GM12801 (cell line): ENCODE measurements around the gene KRT77.

Source experiments
- TF ChIP-seq, protein P1 (sequence below): IDR thresholded peaks from one replicate; pipeline ENCODE4 v1.5.1; 2011; ENCODE audit warnings: control low read depth; ENCODE audit not compliant: insufficient read length; ENCODE audit errors: extremely low read depth

KRT77 gene

DNA sequence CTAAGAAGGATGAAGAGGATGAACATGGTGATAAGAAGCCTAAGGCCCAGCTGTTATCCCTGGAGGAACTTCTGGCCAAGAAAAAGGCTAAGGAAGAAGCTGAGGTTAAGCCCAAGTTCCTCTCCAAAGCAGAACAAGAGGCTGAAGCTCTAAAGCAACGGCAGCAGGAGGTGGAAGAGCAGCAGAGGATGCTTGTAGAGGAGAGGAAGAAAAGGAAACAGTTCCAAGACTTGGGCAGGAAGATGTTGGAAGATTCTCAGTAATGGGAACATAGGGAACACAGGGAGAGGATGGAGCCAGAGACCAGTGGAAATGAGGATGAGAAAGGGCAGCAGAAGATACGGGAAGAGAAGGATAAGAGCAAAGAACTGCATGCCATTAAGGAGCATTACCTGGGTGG lies 27.5 kb upstream of the KRT77 start:
- TF ChIP-seq, protein P1, sequence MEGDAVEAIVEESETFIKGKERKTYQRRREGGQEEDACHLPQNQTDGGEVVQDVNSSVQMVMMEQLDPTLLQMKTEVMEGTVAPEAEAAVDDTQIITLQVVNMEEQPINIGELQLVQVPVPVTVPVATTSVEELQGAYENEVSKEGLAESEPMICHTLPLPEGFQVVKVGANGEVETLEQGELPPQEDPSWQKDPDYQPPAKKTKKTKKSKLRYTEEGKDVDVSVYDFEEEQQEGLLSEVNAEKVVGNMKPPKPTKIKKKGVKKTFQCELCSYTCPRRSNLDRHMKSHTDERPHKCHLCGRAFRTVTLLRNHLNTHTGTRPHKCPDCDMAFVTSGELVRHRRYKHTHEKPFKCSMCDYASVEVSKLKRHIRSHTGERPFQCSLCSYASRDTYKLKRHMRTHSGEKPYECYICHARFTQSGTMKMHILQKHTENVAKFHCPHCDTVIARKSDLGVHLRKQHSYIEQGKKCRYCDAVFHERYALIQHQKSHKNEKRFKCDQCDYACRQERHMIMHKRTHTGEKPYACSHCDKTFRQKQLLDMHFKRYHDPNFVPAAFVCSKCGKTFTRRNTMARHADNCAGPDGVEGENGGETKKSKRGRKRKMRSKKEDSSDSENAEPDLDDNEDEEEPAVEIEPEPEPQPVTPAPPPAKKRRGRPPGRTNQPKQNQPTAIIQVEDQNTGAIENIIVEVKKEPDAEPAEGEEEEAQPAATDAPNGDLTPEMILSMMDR: no peak

DNA sequence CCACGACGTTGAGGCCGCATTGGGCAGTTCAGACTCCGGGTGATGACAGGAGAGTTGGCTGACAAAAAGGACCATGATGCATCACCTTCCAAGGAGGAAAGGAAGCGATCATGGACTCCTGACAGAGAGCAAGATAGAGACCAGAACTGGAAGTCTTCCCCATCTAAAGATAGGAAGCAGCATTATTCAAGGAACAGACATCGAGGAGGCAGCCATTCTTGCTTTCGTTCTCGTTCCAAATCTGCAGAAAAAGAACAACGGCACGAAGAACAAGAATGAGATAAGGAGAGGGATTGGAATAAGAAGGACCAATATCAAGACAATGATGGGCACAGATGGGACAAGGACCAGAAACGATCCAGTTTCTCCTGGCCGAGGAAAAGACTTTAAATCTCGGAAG lies 27.1 kb upstream of the KRT77 start:
- TF ChIP-seq, protein P1: no peak

DNA sequence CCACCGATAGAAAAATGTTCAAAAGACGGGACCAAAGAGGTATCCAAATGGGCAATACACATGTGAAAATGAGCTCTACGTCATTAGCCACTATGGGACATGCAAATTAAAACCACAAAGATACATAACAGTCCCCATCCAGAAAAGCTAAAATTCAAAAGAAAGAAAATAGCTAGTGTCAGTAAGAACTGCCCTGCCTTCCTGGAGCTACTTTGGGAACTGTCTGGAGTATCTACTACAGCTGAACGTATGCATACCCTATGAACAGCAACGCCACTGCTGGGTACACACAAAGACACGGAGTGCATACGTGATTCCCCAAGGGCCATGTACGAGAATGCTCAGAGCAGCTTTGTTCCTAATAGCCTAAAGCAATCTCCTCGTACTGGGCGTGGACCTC lies 25.8 kb upstream of the KRT77 start:
- TF ChIP-seq, protein P1: no peak

DNA sequence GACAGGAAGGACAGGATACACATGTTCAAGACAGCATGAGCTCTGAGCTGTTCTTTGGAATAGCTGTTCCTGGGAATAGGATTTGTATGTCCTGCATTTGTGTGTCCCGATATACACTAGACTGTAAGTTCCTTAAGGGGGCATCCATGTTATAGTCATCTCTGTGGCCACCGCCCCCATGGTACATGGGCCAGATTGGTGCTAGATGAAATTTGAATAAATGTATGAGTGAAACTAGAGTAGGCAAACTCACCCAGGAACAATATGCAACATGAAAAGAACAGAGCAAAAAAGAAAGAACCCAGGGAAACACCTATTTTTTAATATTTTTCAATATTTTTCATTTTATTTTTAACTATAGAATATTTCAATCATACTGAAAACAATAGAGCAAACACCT lies 25.1 kb upstream of the KRT77 start:
- TF ChIP-seq, protein P1: no peak

DNA sequence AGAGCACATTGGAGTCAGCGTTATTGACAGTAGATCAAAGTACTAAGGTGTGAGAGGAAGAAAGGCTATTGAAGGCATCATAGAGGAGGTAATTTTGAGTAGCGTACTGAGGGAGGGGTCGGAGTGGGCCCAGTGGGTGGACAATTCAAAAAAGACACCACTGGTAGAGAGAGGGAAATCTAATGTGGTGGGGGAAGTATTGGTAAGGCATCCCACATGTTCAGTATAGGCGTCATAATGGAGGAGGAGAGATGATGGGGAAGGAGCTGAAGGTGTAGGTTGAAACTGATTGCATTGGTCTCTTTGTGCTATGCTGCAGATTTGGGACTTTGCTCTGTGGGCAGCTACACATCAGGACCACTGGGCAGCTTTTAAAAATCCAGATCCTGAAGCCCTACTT lies 23.7 kb upstream of the KRT77 start:
- TF ChIP-seq, protein P1: no peak

DNA sequence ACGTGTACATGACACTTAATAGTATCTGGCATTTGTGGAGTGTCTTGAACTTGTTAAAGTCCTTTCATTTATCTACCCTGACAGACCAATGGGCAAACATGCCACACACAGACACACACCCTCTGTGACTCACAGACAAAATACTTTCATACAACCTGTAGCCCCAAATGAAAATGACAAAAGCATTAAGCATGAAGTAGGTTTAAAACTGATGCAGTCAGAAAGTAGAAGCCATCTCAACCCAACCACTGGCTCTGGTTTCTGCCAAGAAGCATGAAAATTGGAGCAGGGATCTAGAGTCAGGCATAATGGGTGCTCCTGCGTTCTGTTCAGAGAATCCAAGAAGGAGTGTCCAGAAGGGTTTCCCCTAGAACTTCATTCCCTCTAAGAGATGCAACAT lies 23.1 kb upstream of the KRT77 start:
- TF ChIP-seq, protein P1: no peak

DNA sequence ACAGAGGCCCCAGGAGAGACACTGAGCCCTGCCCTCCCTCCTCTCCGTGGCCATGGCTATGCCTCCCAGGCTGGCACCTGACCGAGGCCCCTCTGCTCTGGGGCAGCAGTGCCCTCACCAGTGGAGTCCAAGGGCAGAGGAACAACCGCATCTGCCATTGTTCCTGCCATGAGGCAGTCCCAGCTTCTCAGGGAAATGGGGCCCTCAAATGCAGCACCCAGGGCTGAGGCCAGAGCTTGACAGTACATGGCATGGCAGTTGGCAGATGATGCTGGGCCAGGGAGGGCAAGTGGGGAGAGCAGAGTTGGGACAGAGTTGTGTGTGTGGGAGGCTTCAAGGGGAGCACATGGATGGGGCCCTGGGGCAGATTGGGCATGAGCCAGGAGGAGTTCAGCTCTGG lies 21.1 kb upstream of the KRT77 start:
- TF ChIP-seq, protein P1: no peak

DNA sequence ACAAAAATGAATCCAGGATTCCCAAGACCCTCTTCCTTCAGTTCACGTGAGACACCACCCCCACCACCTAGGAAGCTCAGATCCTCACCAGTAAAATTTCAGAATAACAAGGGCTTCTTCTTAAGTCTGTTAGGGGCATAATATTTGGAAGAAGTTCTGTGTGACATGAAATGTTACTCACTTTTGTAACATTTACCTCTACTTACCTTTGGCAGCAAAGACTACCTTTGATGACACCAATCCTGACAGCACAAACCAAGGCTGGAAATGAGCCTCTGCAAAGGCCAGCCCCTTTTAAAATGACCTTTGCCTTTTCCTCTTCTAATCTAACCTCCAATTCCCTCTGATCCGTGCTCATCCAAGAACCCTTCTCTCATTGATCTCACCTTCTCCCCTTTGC lies 19.4 kb upstream of the KRT77 start:
- TF ChIP-seq, protein P1: no peak
